H1 (cell line): ENCODE measurements around the gene CAV3. TPM values are rescaled to one million over a fixed set of nuclear protein-coding genes. Genes with fewer than 3 reads are reported as not detected.

ENCODE experiments used
- CREB1 ChIP-seq: IDR thresholded peaks from 2 replicates; pipeline ENCODE4 v1.6.1; 2012; ENCODE audit warnings: inconsistent platforms
- KDM1A ChIP-seq: fragments of 200-600, 300-600 bp; sonication (generic); IDR thresholded peaks from 2 replicates; pipeline ENCODE4 v1.7.1; 2016; ENCODE audit warnings: mild to moderate bottlenecking, low read length, borderline replicate concordance
- KDM5A ChIP-seq: fragments of 200-600 bp; IDR thresholded peaks from 2 replicates; pipeline ENCODE4 v1.7.1; 2012; ENCODE audit warnings: mild to moderate bottlenecking, low read length, inconsistent platforms, mixed read lengths
- MAFK ChIP-seq: IDR thresholded peaks from 2 replicates; pipeline ENCODE4 v1.6.1; 2012; ENCODE audit warnings: low read depth, mild to moderate bottlenecking, improper control_type of control experiment, low read length
- NANOG ChIP-seq: IDR thresholded peaks from 2 replicates; pipeline ENCODE4 v1.6.1; 2011; ENCODE audit warnings: low read length, low read depth, mild to moderate bottlenecking, inconsistent platforms; ENCODE audit not compliant: insufficient read depth, poor library complexity, severe bottlenecking
- POLR2A ChIP-seq, 2 experiments: IDR thresholded peaks; 1 replicate in 1 of 2; 2 replicates in 1 of 2; pipeline ENCODE4 v1.6.1; 2011; ENCODE audit warnings: low read depth in 2 of 2, low read length in 2 of 2, mild to moderate bottlenecking in 2 of 2; ENCODE audit errors: control extremely low read depth in 1 of 2
- RXRA ChIP-seq: IDR thresholded peaks from 2 replicates; pipeline ENCODE4 v1.6.1; 2011; ENCODE audit warnings: low read depth, mild to moderate bottlenecking, low read length, moderate library complexity; ENCODE audit not compliant: insufficient read depth
- SP2 ChIP-seq: IDR thresholded peaks from 2 replicates; pipeline ENCODE4 v1.6.1; 2012; ENCODE audit warnings: mild to moderate bottlenecking, low read length, inconsistent platforms
- SP4 ChIP-seq: IDR thresholded peaks from 2 replicates; pipeline ENCODE4 v1.6.1; 2012; ENCODE audit warnings: low read length, inconsistent platforms
- TAF7 ChIP-seq: optimal IDR thresholded peaks from 2 replicates; pipeline ENCODE3; 2011; ENCODE audit warnings: low read depth, mild to moderate bottlenecking, inconsistent platforms, low read length, moderate library complexity, borderline replicate concordance
- TCF12 ChIP-seq: IDR thresholded peaks from 2 replicates; pipeline ENCODE4 v1.6.1; 2011; ENCODE audit warnings: low read depth, mild to moderate bottlenecking, low read length
- YY1 ChIP-seq: IDR thresholded peaks from 2 replicates; pipeline ENCODE4 v1.6.1; 2011; ENCODE audit warnings: low read depth, mild to moderate bottlenecking, low read length
- polyA plus RNA-seq, 7 experiments: library from polyadenylated mRNA; depleted of rRNA in 3 of 7; stranded (reverse) in 5 of 7; unstranded in 2 of 7; fragments of >200 nt in 5 of 7; fragments of 200-250 nt in 2 of 7; gene quantifications; 1 replicate in 5 of 7; 2 replicates in 1 of 7; 4 replicates in 1 of 7; pipeline versions ENCODE4 v1.2.1 to v1.2.3, GENCODE V29; 2011 to 2013; ENCODE audit warnings: missing spikeins in 2 of 7, mixed read lengths in 2 of 7
- total RNA-seq: library from RNA; stranded (reverse); fragmentation: NEBNext Ultra II Directional; extraction: Animal tissue kit (Norgen Biotek cat#: 25700); gene quantifications from 2 replicates; pipeline ENCODE4 v1.2.1, GENCODE V29; 2021
- TF ChIP-seq, protein P1 (sequence below): fragments of 300-600 bp; sonication (generic); IDR thresholded peaks from 2 replicates; pipeline ENCODE4 v1.7.1; 2012; ENCODE audit warnings: low read length, moderate library complexity, mild to moderate bottlenecking, inconsistent platforms; ENCODE audit not compliant: insufficient replicate concordance

CAV3 gene
- total and polyA plus RNA-seq, 2 of the 8 experiments (the other 6 are each of a cell fraction or from before 2014, with no cell fraction given), result not detected

DNA sequence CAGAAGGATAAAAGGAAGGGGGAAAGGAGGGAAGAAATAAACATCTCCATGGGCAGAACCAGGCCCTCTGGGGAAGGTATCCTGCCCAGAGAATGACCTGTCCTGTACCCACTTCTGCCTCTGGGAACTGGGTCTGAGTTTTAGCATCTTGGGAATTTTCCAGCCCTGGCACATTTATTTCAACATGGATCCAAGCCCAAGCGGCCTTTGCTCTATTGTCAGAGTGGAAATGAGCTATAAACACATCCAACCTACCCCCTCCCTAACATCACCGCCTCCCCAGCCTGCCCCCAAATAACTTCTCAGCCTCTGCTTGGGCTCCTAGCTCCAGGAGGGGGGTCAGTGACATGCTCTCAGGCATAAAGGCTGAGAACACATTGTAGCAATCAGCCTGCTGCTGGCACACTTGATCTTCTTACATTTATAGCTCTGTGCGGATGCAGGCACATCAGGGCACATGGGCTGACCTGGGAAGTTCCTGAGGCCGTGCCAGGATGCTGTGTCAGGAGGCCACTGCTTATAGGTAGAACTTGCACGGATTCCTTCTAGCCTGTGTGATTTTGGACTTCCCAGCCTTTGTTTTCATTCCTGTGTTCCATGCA lies 40.4 kb downstream of the CAV3 start (continued):
- TF ChIP-seq, protein P1, sequence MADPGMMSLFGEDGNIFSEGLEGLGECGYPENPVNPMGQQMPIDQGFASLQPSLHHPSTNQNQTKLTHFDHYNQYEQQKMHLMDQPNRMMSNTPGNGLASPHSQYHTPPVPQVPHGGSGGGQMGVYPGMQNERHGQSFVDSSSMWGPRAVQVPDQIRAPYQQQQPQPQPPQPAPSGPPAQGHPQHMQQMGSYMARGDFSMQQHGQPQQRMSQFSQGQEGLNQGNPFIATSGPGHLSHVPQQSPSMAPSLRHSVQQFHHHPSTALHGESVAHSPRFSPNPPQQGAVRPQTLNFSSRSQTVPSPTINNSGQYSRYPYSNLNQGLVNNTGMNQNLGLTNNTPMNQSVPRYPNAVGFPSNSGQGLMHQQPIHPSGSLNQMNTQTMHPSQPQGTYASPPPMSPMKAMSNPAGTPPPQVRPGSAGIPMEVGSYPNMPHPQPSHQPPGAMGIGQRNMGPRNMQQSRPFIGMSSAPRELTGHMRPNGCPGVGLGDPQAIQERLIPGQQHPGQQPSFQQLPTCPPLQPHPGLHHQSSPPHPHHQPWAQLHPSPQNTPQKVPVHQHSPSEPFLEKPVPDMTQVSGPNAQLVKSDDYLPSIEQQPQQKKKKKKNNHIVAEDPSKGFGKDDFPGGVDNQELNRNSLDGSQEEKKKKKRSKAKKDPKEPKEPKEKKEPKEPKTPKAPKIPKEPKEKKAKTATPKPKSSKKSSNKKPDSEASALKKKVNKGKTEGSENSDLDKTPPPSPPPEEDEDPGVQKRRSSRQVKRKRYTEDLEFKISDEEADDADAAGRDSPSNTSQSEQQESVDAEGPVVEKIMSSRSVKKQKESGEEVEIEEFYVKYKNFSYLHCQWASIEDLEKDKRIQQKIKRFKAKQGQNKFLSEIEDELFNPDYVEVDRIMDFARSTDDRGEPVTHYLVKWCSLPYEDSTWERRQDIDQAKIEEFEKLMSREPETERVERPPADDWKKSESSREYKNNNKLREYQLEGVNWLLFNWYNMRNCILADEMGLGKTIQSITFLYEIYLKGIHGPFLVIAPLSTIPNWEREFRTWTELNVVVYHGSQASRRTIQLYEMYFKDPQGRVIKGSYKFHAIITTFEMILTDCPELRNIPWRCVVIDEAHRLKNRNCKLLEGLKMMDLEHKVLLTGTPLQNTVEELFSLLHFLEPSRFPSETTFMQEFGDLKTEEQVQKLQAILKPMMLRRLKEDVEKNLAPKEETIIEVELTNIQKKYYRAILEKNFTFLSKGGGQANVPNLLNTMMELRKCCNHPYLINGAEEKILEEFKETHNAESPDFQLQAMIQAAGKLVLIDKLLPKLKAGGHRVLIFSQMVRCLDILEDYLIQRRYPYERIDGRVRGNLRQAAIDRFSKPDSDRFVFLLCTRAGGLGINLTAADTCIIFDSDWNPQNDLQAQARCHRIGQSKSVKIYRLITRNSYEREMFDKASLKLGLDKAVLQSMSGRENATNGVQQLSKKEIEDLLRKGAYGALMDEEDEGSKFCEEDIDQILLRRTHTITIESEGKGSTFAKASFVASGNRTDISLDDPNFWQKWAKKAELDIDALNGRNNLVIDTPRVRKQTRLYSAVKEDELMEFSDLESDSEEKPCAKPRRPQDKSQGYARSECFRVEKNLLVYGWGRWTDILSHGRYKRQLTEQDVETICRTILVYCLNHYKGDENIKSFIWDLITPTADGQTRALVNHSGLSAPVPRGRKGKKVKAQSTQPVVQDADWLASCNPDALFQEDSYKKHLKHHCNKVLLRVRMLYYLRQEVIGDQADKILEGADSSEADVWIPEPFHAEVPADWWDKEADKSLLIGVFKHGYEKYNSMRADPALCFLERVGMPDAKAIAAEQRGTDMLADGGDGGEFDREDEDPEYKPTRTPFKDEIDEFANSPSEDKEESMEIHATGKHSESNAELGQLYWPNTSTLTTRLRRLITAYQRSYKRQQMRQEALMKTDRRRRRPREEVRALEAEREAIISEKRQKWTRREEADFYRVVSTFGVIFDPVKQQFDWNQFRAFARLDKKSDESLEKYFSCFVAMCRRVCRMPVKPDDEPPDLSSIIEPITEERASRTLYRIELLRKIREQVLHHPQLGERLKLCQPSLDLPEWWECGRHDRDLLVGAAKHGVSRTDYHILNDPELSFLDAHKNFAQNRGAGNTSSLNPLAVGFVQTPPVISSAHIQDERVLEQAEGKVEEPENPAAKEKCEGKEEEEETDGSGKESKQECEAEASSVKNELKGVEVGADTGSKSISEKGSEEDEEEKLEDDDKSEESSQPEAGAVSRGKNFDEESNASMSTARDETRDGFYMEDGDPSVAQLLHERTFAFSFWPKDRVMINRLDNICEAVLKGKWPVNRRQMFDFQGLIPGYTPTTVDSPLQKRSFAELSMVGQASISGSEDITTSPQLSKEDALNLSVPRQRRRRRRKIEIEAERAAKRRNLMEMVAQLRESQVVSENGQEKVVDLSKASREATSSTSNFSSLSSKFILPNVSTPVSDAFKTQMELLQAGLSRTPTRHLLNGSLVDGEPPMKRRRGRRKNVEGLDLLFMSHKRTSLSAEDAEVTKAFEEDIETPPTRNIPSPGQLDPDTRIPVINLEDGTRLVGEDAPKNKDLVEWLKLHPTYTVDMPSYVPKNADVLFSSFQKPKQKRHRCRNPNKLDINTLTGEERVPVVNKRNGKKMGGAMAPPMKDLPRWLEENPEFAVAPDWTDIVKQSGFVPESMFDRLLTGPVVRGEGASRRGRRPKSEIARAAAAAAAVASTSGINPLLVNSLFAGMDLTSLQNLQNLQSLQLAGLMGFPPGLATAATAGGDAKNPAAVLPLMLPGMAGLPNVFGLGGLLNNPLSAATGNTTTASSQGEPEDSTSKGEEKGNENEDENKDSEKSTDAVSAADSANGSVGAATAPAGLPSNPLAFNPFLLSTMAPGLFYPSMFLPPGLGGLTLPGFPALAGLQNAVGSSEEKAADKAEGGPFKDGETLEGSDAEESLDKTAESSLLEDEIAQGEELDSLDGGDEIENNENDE, result no peak
- TF ChIP-seq KDM1A (no peak), KDM5A (no peak), SP4 (no peak), SP2 (no peak), YY1 (no peak), RXRA (no peak), NANOG (no peak), POLR2A (IDR thresholded peaks at IDR 0.05; ENCODE audit: control extremely low read depth in 1 of 2, low read depth in 2 of 2, low read length in 2 of 2) (no peak), MAFK (no peak), TAF7 (no peak), TCF12 (no peak), CREB1 (no peak)
